HUES48 (cell line): ENCODE results near the gene SRSF9.
A peak's percentile ranks its signal among the peaks of the same experiment; 100 is the strongest.

Experiments
- H3K27ac ChIP-seq: one replicate; pipeline ENCODE4 v1.7.0; 2013; ENCODE audit warnings: low read depth, low read length, inconsistent platforms
- H3K27me3 ChIP-seq: 2 replicates; pipeline ENCODE4 v1.6.1; 2013; ENCODE audit warnings: mild to moderate bottlenecking, low read length; ENCODE audit not compliant: control insufficient read depth, insufficient read depth
- H3K36me3 ChIP-seq: 2 replicates; pipeline ENCODE4 v1.6.1; 2013; ENCODE audit warnings: low read length; ENCODE audit not compliant: control insufficient read depth, insufficient read depth
- H3K4me1 ChIP-seq: 2 replicates; pipeline ENCODE4 v1.6.1; 2013; ENCODE audit warnings: mild to moderate bottlenecking, low read length; ENCODE audit not compliant: control insufficient read depth, insufficient read depth
- H3K4me3 ChIP-seq: 2 replicates; pipeline ENCODE4 v1.5.1; 2013; ENCODE audit warnings: mild to moderate bottlenecking, low read depth, low read length
- H3K9ac ChIP-seq: 2 replicates; pipeline ENCODE4 v1.6.1; 2013; ENCODE audit warnings: mild to moderate bottlenecking, low read depth, low read length, moderate library complexity
- H3K9me3 ChIP-seq: 2 replicates; pipeline ENCODE4 v1.6.1; 2013; ENCODE audit warnings: low read length; ENCODE audit not compliant: control insufficient read depth, insufficient read depth

SRSF9 gene

GRCh38 chr12:120480211-120480610 lies 10.7 kb upstream of the SRSF9 start:
- Histone ChIP-seq H3K9ac (no peak overlapping the region), H3K4me3 (no peak overlapping the region), H3K27ac (no peak overlapping the region), H3K27me3 (no peaks in the 10 kb centered on the region), H3K9me3 (no peaks in the 10 kb centered on the region), H3K4me1 (no peaks in the 10 kb centered on the region), H3K36me3 (no peaks in the 10 kb centered on the region)

GRCh38 chr12:120479458-120479857 lies 9.9 kb upstream of the SRSF9 start:
- no peaks in the 10 kb centered on the region for H3K36me3 ChIP-seq
- no peak overlapping the region for H3K9ac ChIP-seq
- no peaks in the 10 kb centered on the region for H3K4me1 ChIP-seq
- no peaks in the 10 kb centered on the region for H3K27me3 ChIP-seq
- no peak overlapping the region for H3K4me3 ChIP-seq
- peak overlapping the region; percentile 12 for H3K27ac ChIP-seq
- H3K9me3 ChIP-seq, result no peaks in the 10 kb centered on the region

GRCh38 chr12:120475643-120476042 lies 6.1 kb upstream of the SRSF9 start:
- Histone ChIP-seq H3K27ac (no peak overlapping the region), H3K4me3 (no peak overlapping the region), H3K9ac (no peak overlapping the region), H3K4me1 (no peaks in the 10 kb centered on the region), H3K36me3 (no peaks in the 10 kb centered on the region), H3K27me3 (no peaks in the 10 kb centered on the region), H3K9me3 (no peaks in the 10 kb centered on the region)

- Histone ChIP-seq H3K27me3 (no peaks in the 10 kb centered on the region), H3K9me3 (no peaks in the 10 kb centered on the region), H3K9ac (no peak overlapping the region), H3K36me3 (no peaks in the 10 kb centered on the region), H3K4me1 (0 out of 2 replicates have a peak, but pooled peaks cover 4% of the 10 kb centered on the region), H3K27ac (no peak overlapping the region), H3K4me3 (no peak overlapping the region)
These were observed 5.0 kb upstream of the SRSF9 start for GRCh38 chr12:120474616-120474960.

- Histone ChIP-seq H3K4me1 (0 out of 2 replicates have a peak, but pooled peaks cover 4% of the 10 kb centered on the region), H3K4me3 (no peak overlapping the region), H3K27me3 (no peaks in the 10 kb centered on the region), H3K27ac (no peak overlapping the region), H3K9ac (no peak overlapping the region), H3K9me3 (no peaks in the 10 kb centered on the region), H3K36me3 (no peaks in the 10 kb centered on the region)
These were observed 4.5 kb upstream of the SRSF9 start for GRCh38 chr12:120473807-120474615.

GRCh38 chr12:120472521-120472920 lies 3.0 kb upstream of the SRSF9 start:
- peaks cover 2% of the 10 kb centered on the region; the same call in 1 of the 2 replicates for H3K36me3 ChIP-seq
- H3K9me3 ChIP-seq, result no peaks in the 10 kb centered on the region
- H3K27ac ChIP-seq, result no peak overlapping the region
- H3K27me3 ChIP-seq, result no peaks in the 10 kb centered on the region
- H3K9ac ChIP-seq, result no peak overlapping the region
- H3K4me1 ChIP-seq, result 0 out of 2 replicates have a peak, but pooled peaks cover 4% of the 10 kb centered on the region
- H3K4me3 ChIP-seq, result no peak overlapping the region

- Histone ChIP-seq H3K9ac (peak overlapping the region; percentile 16; the same call in 1 of the 2 replicates), H3K9me3 (no peaks in the 10 kb centered on the region), H3K4me1 (peaks cover 7% of the 10 kb centered on the region; the same call in 1 of the 2 replicates), H3K27me3 (no peaks in the 10 kb centered on the region), H3K4me3 (peak overlapping the region; percentile 72), H3K36me3 (peaks cover 21% of the 10 kb centered on the region), H3K27ac (peak overlapping the region; percentile 96)
These were observed 719 bp upstream of the SRSF9 start for GRCh38 chr12:120470150-120470784.

GRCh38 chr12:120468821-120469449 lies 613 bp downstream of the SRSF9 start:
- Histone ChIP-seq H3K4me3 (peak overlapping the region; percentile 72), H3K9ac (peak overlapping the region; percentile 91), H3K27me3 (no peaks in the 10 kb centered on the region), H3K36me3 (peaks cover 35% of the 10 kb centered on the region), H3K27ac (peak overlapping the region; percentile 96), H3K4me1 (peaks cover 7% of the 10 kb centered on the region; the same call in 1 of the 2 replicates), H3K9me3 (no peaks in the 10 kb centered on the region)

GRCh38 chr12:120468325-120468820 lies 1.2 kb downstream of the SRSF9 start:
- no peaks in the 10 kb centered on the region for H3K9me3 ChIP-seq
- H3K9ac ChIP-seq, result peak overlapping the region; percentile 62
- H3K4me3 ChIP-seq, result peak overlapping the region; percentile 72
- peaks cover 40% of the 10 kb centered on the region for H3K36me3 ChIP-seq
- peak overlapping the region; percentile 96 for H3K27ac ChIP-seq
- H3K4me1 ChIP-seq, result peaks cover 7% of the 10 kb centered on the region; the same call in 1 of the 2 replicates
- no peaks in the 10 kb centered on the region for H3K27me3 ChIP-seq

- Histone ChIP-seq H3K27me3 (no peaks in the 10 kb centered on the region), H3K4me1 (peaks cover 7% of the 10 kb centered on the region; the same call in 1 of the 2 replicates), H3K36me3 (peaks cover 50% of the 10 kb centered on the region), H3K9me3 (no peaks in the 10 kb centered on the region), H3K4me3 (no peak overlapping the region), H3K9ac (no peak overlapping the region), H3K27ac (no peak overlapping the region)
These were observed 2.1 kb downstream of the SRSF9 start for GRCh38 chr12:120467439-120467838.
